Brain pericyte (primary cell): Measurements from ENCODE around the gene ITIH3.

Experiments
- DNase-seq: peaks from one replicate; pipeline ENCODE4 v3.0.0-alpha.2; 2012; ENCODE audit warnings: low read depth, low spot score

Gene ITIH3

DNA sequence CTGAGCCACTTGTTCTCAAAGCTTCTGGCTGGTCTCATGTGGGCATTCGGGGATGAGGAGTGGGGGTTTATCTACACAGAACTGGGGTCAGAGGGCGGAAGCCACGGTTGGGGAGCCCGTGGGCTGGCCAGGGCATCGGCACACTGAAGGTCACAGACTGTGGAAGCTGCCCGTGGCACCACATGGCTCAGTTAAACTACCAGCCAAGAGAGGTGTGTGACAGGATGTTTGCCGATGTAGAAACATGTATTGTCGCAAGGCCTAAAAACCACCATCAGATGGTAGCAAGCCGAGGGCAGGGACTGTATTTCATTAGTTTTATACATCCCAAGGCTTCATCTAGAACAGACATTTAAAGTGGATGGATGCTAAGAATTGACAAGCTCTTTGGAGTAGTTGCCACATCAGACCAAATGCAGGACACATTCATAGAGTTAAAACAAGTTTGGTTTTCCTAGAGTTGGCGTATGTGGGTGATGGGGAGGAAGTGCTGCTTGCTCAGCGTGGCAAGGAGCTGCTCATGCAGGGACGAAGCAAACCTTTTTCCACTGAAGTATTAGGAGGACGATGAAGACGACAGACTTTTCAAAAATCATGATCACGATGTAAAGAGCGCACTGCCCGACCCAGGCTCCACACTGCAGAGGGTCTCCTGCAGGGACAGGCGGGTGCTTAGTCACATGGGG, 49.8 kb downstream of the ITIH3 start:
- DNase-seq = no peak

DNA sequence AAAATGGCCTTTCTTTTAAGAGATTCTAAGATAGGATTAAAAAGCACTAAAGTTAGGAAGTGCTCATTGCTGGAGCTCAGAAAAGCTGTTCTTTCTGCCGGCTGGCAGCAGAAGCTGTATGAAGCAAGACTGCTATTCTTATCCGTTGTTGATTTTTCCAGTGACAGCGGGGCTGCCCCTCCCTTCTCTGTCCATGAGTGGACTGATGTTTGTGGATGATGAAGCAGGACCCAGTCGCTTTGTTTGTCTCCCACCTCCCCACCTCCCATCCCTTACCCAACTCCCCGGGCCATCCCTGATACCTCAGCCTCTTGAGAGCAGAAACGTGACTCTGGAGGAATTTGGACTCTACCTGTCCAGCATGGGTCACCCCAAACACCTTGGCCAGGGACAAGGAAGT, 50.6 kb downstream of the ITIH3 start:
- DNase-seq = no peak

DNA sequence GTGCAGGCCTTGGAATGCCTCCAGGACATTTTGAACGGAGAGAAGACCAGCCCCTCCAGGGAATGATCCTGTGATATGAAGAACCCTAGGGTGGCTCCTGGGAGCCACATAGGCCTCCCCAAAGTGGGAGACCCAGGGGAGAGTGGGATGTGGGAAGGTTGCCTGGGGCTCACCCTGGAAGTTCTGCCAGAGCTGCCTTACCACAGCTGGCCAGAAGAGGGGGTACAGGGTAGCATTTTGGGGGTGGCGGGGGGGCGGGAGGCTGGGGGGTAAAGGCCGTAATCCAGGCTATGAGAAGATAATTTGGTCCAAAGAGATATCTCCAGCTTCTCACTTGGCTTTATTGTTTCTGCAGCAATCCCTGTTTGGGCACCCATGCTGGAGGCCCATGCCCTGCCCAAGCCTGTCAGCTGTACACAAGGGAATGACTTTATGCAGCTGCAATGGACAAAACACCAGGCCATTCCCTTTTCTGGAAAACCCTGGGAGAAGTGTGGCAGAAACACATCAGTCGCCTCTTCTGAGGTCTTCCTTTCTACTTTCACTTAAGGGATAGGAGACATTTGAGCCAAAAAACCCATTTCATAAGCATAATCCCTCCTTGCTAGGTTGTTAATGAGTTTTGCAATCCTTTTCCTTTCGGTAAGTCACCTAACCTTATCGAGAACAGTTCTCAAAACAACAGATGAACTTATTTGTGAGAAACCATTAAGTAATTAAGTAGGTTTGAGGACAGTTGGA, 51.3 kb downstream of the ITIH3 start:
- DNase-seq = no peak

DNA sequence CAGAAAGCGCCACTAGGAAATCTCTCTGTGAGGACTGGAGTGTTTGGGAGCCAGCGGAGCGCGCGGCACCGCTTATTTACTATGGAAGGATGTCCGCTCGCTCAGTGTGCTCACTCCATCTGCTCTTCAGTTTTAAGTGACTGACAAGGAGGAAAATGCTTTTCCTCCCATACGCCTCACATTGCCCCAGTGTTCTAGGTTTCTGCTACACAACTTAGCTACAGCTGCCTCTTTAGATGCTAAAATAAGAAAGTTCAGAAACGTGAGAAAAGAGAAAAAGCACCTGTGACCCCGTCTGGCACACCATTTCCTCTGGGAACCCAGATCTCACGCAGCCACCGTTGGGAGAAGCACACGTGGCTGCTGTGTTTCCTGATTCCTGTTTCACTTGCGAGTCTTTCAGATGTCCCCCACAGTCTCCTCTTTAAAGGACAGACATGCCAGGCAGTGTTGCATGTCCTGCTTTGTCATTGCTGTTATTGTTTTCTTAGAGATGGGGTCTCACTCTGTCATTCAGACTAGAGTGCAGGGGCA, 51.9 kb downstream of the ITIH3 start:
- no peak for DNase-seq

DNA sequence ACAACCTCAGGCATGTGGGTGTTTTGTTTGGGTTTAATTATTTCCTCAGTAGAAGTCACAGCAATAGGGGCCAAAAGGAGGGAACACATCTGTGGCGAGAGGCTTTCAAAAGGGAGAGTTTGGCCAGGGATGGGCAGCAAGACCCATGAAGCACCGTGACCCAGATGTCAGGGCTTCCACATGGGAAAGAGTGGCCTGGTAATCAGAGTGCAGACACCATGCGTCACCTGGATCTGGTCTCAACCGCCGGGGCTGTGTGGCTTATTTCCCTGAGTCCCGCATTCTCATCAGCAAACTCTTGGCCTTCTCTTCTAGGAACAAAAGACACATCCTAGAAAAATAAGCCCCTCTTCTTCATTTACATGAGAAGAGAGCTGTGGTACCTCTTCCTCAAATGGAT, 52.6 kb downstream of the ITIH3 start:
- no peak for DNase-seq

DNA sequence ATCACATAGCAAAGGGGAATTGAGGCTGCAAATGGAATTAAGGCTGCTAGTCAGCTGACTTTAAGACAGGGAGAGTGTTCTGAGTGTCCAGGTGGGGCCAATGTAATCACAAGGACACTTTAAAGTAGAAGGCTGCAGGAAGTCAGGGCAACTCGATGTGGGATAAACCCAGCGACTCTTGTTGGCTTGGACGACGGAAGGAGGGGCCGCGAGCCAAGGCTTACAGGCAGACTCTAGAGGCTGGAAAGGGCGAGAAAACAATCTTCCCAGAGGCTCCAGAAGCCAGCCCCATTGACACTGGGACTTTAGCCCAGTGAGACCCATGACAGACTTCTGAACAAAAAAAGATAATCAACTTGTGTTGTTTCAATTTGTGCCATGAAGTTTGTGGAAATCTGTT, 53.1 kb downstream of the ITIH3 start:
- no peak for DNase-seq

DNA sequence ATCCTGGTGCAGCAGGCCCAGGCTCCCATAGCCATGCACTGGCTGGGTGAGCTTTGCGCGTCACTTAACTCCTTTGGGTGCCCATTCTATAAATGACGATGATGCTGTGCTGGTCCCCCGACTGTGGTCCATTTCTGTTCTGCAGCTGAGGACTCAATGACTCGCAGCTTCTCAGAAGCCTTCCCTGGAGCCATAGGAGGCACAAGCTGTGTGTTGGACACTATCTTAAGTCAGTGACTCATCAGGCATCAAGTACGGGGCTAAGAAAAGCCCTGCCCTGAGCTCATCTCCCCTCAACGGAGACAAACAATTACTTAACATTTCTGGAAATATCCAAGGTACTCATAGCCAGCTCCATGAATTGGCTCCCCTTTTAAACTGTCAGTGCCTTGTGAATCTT, 54.0 kb downstream of the ITIH3 start:
- DNase-seq = no peak

DNA sequence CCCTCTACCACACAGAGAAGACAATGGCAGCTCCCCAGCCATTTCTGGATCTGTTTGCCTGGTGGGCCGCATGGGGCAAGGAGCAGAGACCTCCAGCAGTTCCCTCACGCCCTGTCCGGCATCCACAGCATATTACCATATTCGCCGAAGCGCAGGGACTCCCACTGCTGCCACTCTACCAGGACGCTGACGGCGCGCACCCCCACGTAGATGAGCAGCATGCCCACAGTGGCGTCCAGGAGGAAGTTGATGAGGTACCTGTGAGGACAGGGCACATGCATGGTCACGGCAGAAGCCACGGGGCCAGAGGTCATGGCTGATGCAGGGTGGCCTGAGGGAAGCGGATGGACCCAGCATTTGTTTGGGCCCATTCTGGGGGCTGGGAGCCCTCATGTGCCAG, 55.1 kb downstream of the ITIH3 start:
- no peak for DNase-seq

DNA sequence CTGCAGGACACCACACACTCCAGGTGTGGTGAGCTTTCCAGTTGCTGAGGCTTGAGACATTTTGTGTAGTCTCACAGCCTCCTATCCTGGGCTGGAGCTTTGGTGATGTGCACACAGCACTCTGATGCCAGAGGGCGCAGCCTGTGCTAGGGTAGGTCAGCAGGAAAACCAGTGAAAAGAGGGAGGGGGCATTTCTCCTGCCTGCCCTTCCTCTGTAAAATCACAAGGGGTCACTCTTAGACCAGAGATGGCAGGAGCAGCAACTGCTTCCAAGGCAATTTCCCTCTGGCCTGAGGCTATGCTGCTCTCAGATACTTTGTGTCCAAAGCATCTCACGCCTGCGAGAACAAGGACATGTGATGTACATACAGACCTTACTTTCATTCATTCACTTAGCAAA, 56.8 kb downstream of the ITIH3 start:
- no peak for DNase-seq

DNA sequence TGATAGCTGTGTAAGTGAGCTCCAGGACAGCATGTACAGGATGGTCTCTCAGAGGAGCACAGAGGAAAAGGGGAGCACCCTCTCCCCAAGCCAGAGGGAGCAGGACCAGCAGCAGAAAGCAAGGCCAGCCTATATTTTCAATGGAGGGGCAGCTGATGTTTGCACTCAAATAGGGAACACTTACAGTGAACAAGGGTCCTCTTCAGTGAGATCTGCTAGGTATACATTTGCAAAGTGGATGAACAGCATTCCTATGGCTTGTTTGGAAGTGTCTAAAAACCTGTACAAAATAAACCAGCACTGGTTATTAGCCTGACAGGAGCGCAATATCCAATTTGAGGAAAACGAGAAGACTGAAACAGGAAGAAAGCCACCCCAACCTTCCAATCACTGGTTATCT, 57.8 kb downstream of the ITIH3 start:
- no peak for DNase-seq

DNA sequence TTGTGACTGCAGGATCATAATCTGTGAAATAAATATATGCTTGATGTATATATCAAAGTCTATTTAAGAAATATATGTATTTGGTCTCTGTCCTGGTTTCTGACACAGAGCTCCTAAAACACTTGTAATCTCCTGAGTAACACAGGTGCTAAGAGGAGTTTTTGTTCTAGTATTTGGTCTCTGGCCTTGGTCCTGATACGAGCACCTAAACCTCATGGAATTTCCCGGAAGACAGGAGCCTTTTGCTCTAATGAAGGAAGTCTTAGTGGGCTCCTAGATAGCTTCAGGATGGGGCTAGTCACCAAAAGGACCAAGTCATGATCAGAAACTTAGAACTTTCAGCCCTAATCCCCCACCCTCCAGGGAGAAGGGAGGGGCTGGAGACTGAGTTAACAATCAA, 59.4 kb downstream of the ITIH3 start:
- no peak for DNase-seq

DNA sequence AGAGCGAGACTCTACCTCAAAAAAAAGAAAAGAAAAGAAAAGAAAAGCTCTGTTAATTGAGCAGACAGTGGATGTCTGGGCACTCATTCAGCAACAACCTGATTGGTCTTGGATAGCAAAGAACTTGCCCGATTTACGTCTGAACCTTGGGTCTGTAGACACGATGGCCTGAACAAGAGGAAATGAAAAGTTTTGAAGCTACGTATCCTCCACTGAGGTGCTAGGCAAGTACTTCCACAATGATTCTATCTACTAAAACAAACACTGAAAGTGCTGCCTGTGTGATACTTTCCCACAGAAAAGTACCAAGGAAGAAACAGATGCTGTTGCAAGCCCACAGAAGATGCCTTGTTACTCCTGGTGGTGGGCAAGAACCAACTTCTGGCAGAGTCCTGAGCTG, 62.1 kb downstream of the ITIH3 start:
- no peak for DNase-seq

DNA sequence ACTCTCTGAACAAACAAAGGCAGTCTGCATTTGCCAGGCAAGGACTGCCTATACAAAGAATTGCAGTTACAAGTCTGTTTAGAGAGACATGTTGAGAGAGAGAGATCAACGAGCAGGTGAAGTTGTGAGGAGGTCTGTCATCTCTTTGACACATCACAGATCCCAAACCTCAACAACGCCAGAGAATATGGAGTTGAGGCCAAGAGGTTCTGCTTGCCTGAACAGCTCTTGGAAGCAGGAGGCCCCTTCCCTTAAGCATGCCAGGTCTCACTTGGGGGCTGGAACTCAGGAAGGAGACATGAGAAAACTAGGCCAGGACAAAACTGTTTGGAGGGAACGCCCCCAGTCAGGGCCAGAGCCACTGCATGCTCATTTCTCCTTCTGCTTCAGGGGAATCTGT, 62.5 kb downstream of the ITIH3 start:
- DNase-seq = no peak

DNA sequence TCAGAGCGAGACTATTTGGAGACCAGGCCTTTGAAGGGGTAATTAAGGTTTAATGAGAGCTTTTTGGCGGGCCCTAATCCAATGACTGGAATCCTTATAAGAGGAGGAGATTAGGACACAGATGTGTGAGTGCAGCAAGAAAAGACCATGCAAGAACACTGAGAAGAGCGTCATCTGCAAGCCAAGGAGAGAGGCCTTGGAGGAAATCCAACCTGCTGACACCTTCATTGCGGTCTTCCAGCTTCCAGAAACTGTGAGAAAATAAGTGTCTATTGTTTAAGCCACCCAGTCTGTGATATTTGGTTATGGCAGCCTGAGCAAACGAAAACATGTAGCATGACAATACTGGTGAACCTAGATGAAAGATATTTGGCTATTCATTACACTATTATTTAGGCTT, 63.3 kb downstream of the ITIH3 start:
- no peak for DNase-seq
